NCI-H446 (cell line): ENCODE results near the gene GTPBP1.

Experiments
- DNase-seq, 2 experiments: peaks; one replicate each; lab custom pipeline; 2025; lab: John Stamatoyannopoulos, UW

The GTPBP1 gene

GRCh38 chr22:38727123-38727522 is 21.4 kb downstream of the GTPBP1 start:
- DNase-seq, result no peak

- DNase-seq, result no peak
These were observed 22.0 kb downstream of the GTPBP1 start for GRCh38 chr22:38727530-38728451.

GRCh38 chr22:38728871-38729796 is 23.4 kb downstream of the GTPBP1 start:
- no peak for DNase-seq

GRCh38 chr22:38729946-38730345 is 24.2 kb downstream of the GTPBP1 start:
- no peak for DNase-seq

- no peak for DNase-seq
These were observed 24.7 kb downstream of the GTPBP1 start for GRCh38 chr22:38730411-38730871.

- no peak for DNase-seq
These were observed 26.0 kb downstream of the GTPBP1 start for GRCh38 chr22:38731703-38732161.

GRCh38 chr22:38732251-38732815 is 26.6 kb downstream of the GTPBP1 start:
- no peak for DNase-seq

GRCh38 chr22:38733329-38733723 is 27.6 kb downstream of the GTPBP1 start:
- DNase-seq, result peak in 1 of 2 experiments; percentile 39

- DNase-seq, result peak; percentile 28 to 85
These were observed 28.1 kb downstream of the GTPBP1 start for GRCh38 chr22:38733724-38734381.

- DNase-seq, result no peak
These were observed 28.8 kb downstream of the GTPBP1 start for GRCh38 chr22:38734421-38735100.

- no peak for DNase-seq
These were observed 29.4 kb downstream of the GTPBP1 start for GRCh38 chr22:38735126-38735464.

GRCh38 chr22:38735465-38736256 is 29.9 kb downstream of the GTPBP1 start:
- DNase-seq, result no peak

GRCh38 chr22:38736257-38736570 is 30.5 kb downstream of the GTPBP1 start:
- no peak for DNase-seq

- DNase-seq, result no peak
These were observed 31.7 kb downstream of the GTPBP1 start for GRCh38 chr22:38737302-38738060.

- DNase-seq, result no peak
These were observed 32.8 kb downstream of the GTPBP1 start for GRCh38 chr22:38738475-38739070.

- no peak for DNase-seq
These were observed 33.7 kb downstream of the GTPBP1 start for GRCh38 chr22:38739300-38740055.

GRCh38 chr22:38740116-38740723 is 34.5 kb downstream of the GTPBP1 start:
- DNase-seq, result no peak

- no peak for DNase-seq
These were observed 35.0 kb downstream of the GTPBP1 start for GRCh38 chr22:38740754-38741153.
